B cell (primary cell): ENCODE data around the gene CYTH3. TPM values are rescaled to one million over a fixed set of nuclear protein-coding genes. Genes with fewer than 3 reads are reported as not detected.
"Not testable (repeated sequence)": the region's sequence is repeated elsewhere in the genome, so short reads cannot be mapped to it uniquely, and the experiment has no call there.

Source experiments
- ATAC-seq: fragments of 200-7000 bp; cut with Tn5 transposase; one replicate; pipeline ENCODE4 v1.10.0; 2021; ENCODE audit warnings: low read depth, mild to moderate bottlenecking, moderate number of reproducible peaks, moderate library complexity
- CTCF ChIA-PET: fragments of 350-600 bp; sonication (Branson Sonifier 250); formaldehyde crosslinking; loops from one replicate; lab custom pipeline; 2021; ENCODE audit warnings: antibody characterized with exemption, inconsistent platforms; lab: Charles Lee
- POLR2A ChIA-PET: fragments of 350-600 bp; sonication (Branson Sonifier 250); formaldehyde crosslinking; loops from one replicate; lab custom pipeline; 2021; ENCODE audit warnings: antibody characterized with exemption; lab: Charles Lee
- DNase-seq: peaks from one replicate; pipeline ENCODE4 v3.0.0; 2013
- H2AFZ ChIP-seq: 2 replicates; pipeline ENCODE4 v1.6.1; 2012; ENCODE audit warnings: mild to moderate bottlenecking, low read depth, low read length; ENCODE audit not compliant: insufficient read depth, poor library complexity, severe bottlenecking
- H3K27ac ChIP-seq, 2 donors: 1 replicate in 1 of 2; 2 replicates in 1 of 2; pipeline ENCODE4 v1.5.1; 2012 to 2013; ENCODE audit warnings: low read length in 2 of 2, mild to moderate bottlenecking in 2 of 2, moderate library complexity in 1 of 2
- H3K27me3 ChIP-seq, 4 experiments: fragments of 200-600 bp in 1 of 4; sonication (generic) in 1 of 4; replicated peaks in 1 of 4; 1 replicate in 2 of 4; 2 replicates in 2 of 4; pipeline versions ENCODE4 v1.6.1 to v1.7.0; 2013 to 2016; ENCODE audit warnings: low read length in 3 of 4, mild to moderate bottlenecking in 2 of 4, mixed read lengths in 1 of 4, moderate library complexity in 1 of 4; ENCODE audit not compliant: insufficient read depth in 4 of 4, control insufficient read depth in 3 of 4; ENCODE audit errors: control extremely low read depth in 1 of 4
- H3K36me3 ChIP-seq, 2 experiments: replicated peaks in 1 of 2; 1 replicate in 1 of 2; 2 replicates in 1 of 2; pipeline versions ENCODE4 v1.6.1 to v1.7.1; 2013; ENCODE audit warnings: low read length in 1 of 2; ENCODE audit not compliant: insufficient read depth in 2 of 2, control insufficient read depth in 1 of 2; ENCODE audit errors: control extremely low read depth in 1 of 2, extremely low read depth in 1 of 2
- H3K4me1 ChIP-seq, 2 donors: fragments of 200-600 bp in 1 of 2; sonication (generic) in 1 of 2; 1 replicate in 1 of 2; 2 replicates in 1 of 2; pipeline versions ENCODE4 v1.5.1 to v1.6.1; 2013 to 2017; ENCODE audit warnings: low read length in 2 of 2; ENCODE audit not compliant: control insufficient read depth in 2 of 2, insufficient read depth in 2 of 2
- H3K4me2 ChIP-seq: replicated peaks from 2 replicates; pipeline ENCODE3; 2012; ENCODE audit warnings: mild to moderate bottlenecking, low read depth, low read length; ENCODE audit not compliant: poor library complexity, severe bottlenecking
- H3K4me3 ChIP-seq, 5 experiments: fragments of 200-600 bp in 1 of 5; sonication (generic) in 1 of 5; 1 replicate in 3 of 5; 2 replicates in 2 of 5; pipeline versions ENCODE4 v1.5.1 to v1.7.0; 2011 to 2016; ENCODE audit warnings: low read length in 4 of 5, mild to moderate bottlenecking in 4 of 5, low read depth in 2 of 5, control low read depth in 1 of 5, moderate library complexity in 1 of 5; ENCODE audit not compliant: insufficient read depth in 1 of 5; ENCODE audit errors: control extremely low read depth in 1 of 5, extremely low read depth in 1 of 5
- H3K79me2 ChIP-seq: fragments of 200-600 bp; sonication (generic); one replicate; pipeline ENCODE4 v1.6.0; 2016; ENCODE audit warnings: low read length; ENCODE audit not compliant: control insufficient read depth, insufficient read depth
- H3K9ac ChIP-seq: fragments of 200-600 bp; sonication (generic); 2 replicates; pipeline ENCODE4 v1.6.1; 2017; ENCODE audit warnings: mild to moderate bottlenecking, low read length, moderate library complexity
- H3K9me3 ChIP-seq, 3 donors: one replicate each; pipeline versions ENCODE4 v1.6.1 to v1.7.1; 2013; ENCODE audit warnings: low read length in 2 of 3; ENCODE audit not compliant: control insufficient read depth in 2 of 3, insufficient read depth in 1 of 3; ENCODE audit errors: control extremely low read depth in 1 of 3
- H4K20me1 ChIP-seq: 2 replicates; pipeline ENCODE4 v1.6.0; 2012; ENCODE audit warnings: mild to moderate bottlenecking, low read length; ENCODE audit not compliant: insufficient read depth, control insufficient read depth, poor library complexity, severe bottlenecking
- H3K27ac Mint-ChIP-seq: one replicate; pipeline ENCODE4 v1.8.0; 2021; ENCODE audit warnings: mixed read lengths
- H3K27me3 Mint-ChIP-seq: one replicate; pipeline ENCODE4 v1.8.0; 2021; ENCODE audit warnings: mixed read lengths
- H3K4me1 Mint-ChIP-seq: one replicate; pipeline ENCODE4 v1.8.0; 2021; ENCODE audit warnings: mixed read lengths
- H3K4me3 Mint-ChIP-seq: one replicate; pipeline ENCODE4 v1.8.0; 2021; ENCODE audit warnings: mixed read lengths
- H3K9me3 Mint-ChIP-seq: one replicate; pipeline ENCODE4 v1.8.0; 2022; ENCODE audit warnings: mixed read lengths; ENCODE audit not compliant: insufficient read depth
- CTCF ChIP-seq: fragments of 200-600 bp; IDR thresholded peaks from one replicate; pipeline ENCODE4 v1.8.0; 2022; ENCODE audit warnings: antibody characterized with exemption, mild to moderate bottlenecking
- EZH2 ChIP-seq: IDR thresholded peaks from 2 replicates; pipeline ENCODE4 v1.6.1; 2012; ENCODE audit warnings: borderline replicate concordance, low read depth, mild to moderate bottlenecking, moderate library complexity, low read length; ENCODE audit not compliant: insufficient read depth, poor library complexity, severe bottlenecking
- WGBS: methylation state at CpG from one replicate; pipeline ENCODE4 v1.1.5; 2013; ENCODE audit warnings: missing lambda C conversion rate; ENCODE audit not compliant: insufficient coverage; 5-methylcytosine and 5-hydroxymethylcytosine counted together
- intact Hi-C: fragments of 100-400 bp; cut with micrococcal nuclease; formaldehyde crosslinking; loops from one replicate; pipeline ENCODE4 v1.10.0; 2022
- polyA plus RNA-seq: library from polyadenylated mRNA; depleted of rRNA; stranded (reverse); fragments of >200 nt; gene quantifications from 2 replicates; pipeline ENCODE4 v1.2.3, GENCODE V29; 2012
- total RNA-seq, 2 donors: library from RNA; stranded (reverse); fragments of 120-200 nt in 1 of 2; gene quantifications; 1 replicate in 1 of 2; 2 replicates in 1 of 2; pipeline versions ENCODE4 v1.2.3 to v1.2.4, GENCODE V29; 2013 to 2022

The CYTH3 gene
- total and polyA plus RNA-seq, 2 donors (not counting 1 experiment from before 2014, with no cell fraction given): 5.2 to 11.3 TPM

GRCh38 chr7:6306471-6306870 lies 34.0 kb upstream of the CYTH3 start:
- no peak overlapping the region for H3K27ac Mint-ChIP-seq
- DNase-seq: no peak
- Histone ChIP-seq H3K27me3 (no peaks in the 10 kb centered on the region), H3K79me2 (no peaks in the 10 kb centered on the region), H3K4me2 (no peak overlapping the region), H3K4me1 (no peaks in the 10 kb centered on the region), H3K4me3 (no peak overlapping the region), H4K20me1 (no peaks in the 10 kb centered on the region), H3K36me3 (no peaks in the 10 kb centered on the region), H3K9me3 (no peaks in the 10 kb centered on the region), H3K9ac (no peak overlapping the region), H2AFZ (no peak overlapping the region), H3K27ac (no peak overlapping the region)
- no peaks in the 10 kb centered on the region for H3K27me3 Mint-ChIP-seq
- no peak overlapping the region for H3K4me3 Mint-ChIP-seq
- TF ChIP-seq CTCF: no peak
- TF ChIP-seq EZH2: no peak
- 100% methylated on average over 2 of the region's 3 CpGs for WGBS
- no peaks in the 10 kb centered on the region for H3K9me3 Mint-ChIP-seq
- ATAC-seq: no peak
- ChIA-PET POLR2A (no interaction called here), CTCF (no interaction called here)
- intact Hi-C loops: no loop called here
- no peaks in the 10 kb centered on the region for H3K4me1 Mint-ChIP-seq

GRCh38 chr7:6305330-6305729 lies 32.9 kb upstream of the CYTH3 start:
- no peak overlapping the region for H3K4me3 Mint-ChIP-seq
- H3K4me2 ChIP-seq: no peak overlapping the region
- H3K36me3 ChIP-seq: no peaks in the 10 kb centered on the region
- DNase-seq (no peak), ATAC-seq (no peak)
- POLR2A ChIA-PET: no interaction called here
- no peaks in the 10 kb centered on the region for H3K27me3 ChIP-seq
- WGBS: no CpG with 5 or more reads among the region's 2 CpGs
- intact Hi-C loops: no loop called here
- no peaks in the 10 kb centered on the region for H3K9me3 ChIP-seq
- H3K4me3 ChIP-seq: no peak overlapping the region
- CTCF ChIA-PET: interaction anchor here (0.6 kb wide), 1 partner anchor 253 kb away, joined by 3 read pairs; no protein-coding TSS in a partner anchor
- no peak overlapping the region for H3K9ac ChIP-seq
- H2AFZ ChIP-seq: no peak overlapping the region
- H3K4me1 ChIP-seq: no peaks in the 10 kb centered on the region
- H3K27me3 Mint-ChIP-seq: no peaks in the 10 kb centered on the region
- H3K27ac Mint-ChIP-seq: no peak overlapping the region
- no peaks in the 10 kb centered on the region for H4K20me1 ChIP-seq
- H3K9me3 Mint-ChIP-seq: no peaks in the 10 kb centered on the region
- TF ChIP-seq CTCF (no peak), EZH2 (no peak)
- H3K4me1 Mint-ChIP-seq: no peaks in the 10 kb centered on the region
- no peaks in the 10 kb centered on the region for H3K79me2 ChIP-seq
- no peak overlapping the region for H3K27ac ChIP-seq

GRCh38 chr7:6301446-6301845 lies 29.0 kb upstream of the CYTH3 start:
- H3K4me3 Mint-ChIP-seq, intact Hi-C loops, CTCF ChIA-PET, H3K27me3 Mint-ChIP-seq, ATAC-seq, H3K9ac ChIP-seq, H3K4me1 Mint-ChIP-seq, H3K36me3 ChIP-seq, H3K27me3 ChIP-seq, POLR2A ChIA-PET, H3K79me2 ChIP-seq, H3K27ac ChIP-seq, H4K20me1 ChIP-seq, H3K4me3 ChIP-seq, H3K4me1 ChIP-seq, DNase-seq, H2AFZ ChIP-seq, H3K9me3 Mint-ChIP-seq, H3K9me3 ChIP-seq, H3K27ac Mint-ChIP-seq, H3K4me2 ChIP-seq: not testable (repeated sequence)
- WGBS: 82% methylated on average over 2 of the region's 4 CpGs
